Stimulated activated CD8-positive, alpha-beta memory T cell treated with anti-CD3 and anti-CD28 coated beads, Interleukin-7, amount 100 ng/mL, for 1 hour (primary cell): Measurements from ENCODE around the gene FBXL20.

Source experiments
- DNase-seq, 2 donors: peaks; one replicate each; pipeline ENCODE4 v3.0.0-alpha.2; 2020; ENCODE audit warnings: low read depth in 2 of 2

Gene FBXL20

GRCh38 chr17:39225959-39226683 is 175.3 kb downstream of the FBXL20 start:
- peak; percentile 19 to 38 for DNase-seq

- DNase-seq, result no peak
Observed at GRCh38 chr17:39225308-39225958, 176.0 kb downstream of the FBXL20 start, which contains the start of gene STAC2. Gene STAC2 (minus strand): TSS chr17:39225945. CDS start chr17:39225502, 443 bp downstream.

GRCh38 chr17:39224778-39225307 is 176.6 kb downstream of the FBXL20 start:
- no peak for DNase-seq

- DNase-seq, result no peak
Observed at GRCh38 chr17:39223907-39224777, 177.3 kb downstream of the FBXL20 start.

DNA sequence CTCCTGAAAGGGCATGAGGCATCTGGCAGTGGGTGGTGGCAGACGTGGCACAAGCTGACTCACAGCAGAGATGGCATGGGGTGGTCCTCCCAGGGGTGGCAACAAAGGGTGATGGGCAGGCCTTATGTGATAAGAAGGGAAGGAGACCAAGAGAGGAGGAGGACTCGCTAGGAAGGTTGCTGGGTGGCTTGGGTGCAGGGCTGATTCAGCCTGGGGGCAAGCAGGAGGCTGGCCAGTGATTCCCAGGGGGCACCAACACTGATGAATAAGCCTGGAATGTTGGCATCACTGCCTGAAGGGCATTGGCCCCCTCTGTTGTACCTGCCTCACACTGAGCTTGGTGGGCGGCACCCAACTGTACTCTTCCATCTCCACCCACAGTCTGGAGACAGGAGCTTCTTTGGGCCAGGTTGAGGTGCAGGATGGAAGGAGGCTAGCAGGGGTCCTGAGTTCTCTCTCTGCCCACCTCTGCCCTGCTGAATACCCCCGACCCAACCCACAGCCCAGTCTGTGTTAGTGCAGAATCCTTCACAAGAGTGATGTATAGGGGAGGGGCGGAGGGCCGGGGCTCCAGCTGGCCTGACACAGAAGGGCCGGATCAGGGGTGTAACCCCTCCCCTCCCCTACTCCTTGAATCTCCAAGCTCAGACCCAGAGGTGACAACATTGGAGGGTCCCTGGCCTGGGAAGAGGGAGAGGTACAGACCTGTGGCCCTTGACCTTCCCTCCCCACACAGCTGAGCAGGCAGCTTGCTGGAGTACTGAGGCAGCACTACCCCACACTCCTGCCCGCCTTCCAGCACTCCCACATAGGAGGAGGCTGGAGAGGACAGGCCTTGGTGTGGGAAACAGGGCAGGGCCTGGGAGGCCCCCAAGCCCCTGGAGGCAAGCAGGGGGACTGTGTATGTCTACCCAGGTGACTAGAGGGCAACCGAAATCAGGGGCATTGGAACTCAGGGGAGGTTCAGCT is 178.3 kb downstream of the FBXL20 start:
- DNase-seq, result no peak

DNA sequence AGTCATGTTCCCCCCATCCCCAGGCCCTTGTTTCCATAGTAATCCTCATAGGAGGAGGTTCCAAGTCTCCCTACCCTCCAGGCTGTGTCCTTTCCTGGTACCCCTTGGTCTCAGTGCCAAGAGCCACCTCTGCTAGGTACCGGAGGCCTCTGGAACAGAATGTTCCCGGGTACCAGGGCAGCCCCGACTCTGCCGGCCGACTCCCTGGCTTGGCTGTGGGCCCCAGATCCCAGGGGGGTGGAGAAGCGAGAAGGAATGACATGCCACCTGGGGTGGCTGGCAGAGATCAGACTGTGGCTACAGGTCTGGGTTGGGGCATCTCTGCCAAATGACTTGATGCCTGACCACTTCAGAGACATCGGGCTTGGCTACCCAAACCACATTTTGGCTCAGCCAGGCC is 179.3 kb downstream of the FBXL20 start:
- no peak for DNase-seq

- DNase-seq, result no peak
Observed at GRCh38 chr17:39221572-39221971, 179.9 kb downstream of the FBXL20 start.

DNA sequence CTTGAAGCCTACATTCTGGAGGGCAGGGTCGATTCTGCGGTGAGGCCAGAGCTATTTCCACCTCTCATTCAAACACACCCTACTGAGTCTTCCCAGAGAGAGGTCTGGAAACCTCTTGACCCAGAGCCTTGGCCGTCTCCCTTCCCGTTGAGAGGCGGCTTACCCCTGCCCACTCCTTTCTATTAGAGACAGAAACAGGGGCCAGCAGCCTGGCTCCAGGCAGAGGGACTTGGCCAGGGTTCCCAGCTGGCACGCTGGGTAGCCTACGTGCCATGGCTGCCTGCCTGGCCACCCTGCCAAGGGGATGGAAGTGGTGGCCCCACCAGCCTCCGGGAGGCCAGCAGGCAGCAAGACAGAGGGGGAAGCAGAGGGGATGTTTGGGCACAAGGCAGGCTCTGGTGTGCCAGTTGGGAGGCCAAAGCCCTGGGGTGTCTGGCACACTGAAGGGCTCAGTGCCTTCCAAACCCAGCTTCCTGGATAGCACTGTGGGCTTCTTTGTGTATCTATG is 181.7 kb downstream of the FBXL20 start:
- no peak for DNase-seq

GRCh38 chr17:39218906-39219305 is 182.5 kb downstream of the FBXL20 start:
- DNase-seq, result no peak

- DNase-seq, result no peak
Observed at GRCh38 chr17:39217734-39218369, 183.6 kb downstream of the FBXL20 start.

GRCh38 chr17:39213852-39214251 is 187.6 kb downstream of the FBXL20 start:
- DNase-seq, result no peak

- DNase-seq, result no peak
Observed at GRCh38 chr17:39212841-39213480, 188.5 kb downstream of the FBXL20 start.

DNA sequence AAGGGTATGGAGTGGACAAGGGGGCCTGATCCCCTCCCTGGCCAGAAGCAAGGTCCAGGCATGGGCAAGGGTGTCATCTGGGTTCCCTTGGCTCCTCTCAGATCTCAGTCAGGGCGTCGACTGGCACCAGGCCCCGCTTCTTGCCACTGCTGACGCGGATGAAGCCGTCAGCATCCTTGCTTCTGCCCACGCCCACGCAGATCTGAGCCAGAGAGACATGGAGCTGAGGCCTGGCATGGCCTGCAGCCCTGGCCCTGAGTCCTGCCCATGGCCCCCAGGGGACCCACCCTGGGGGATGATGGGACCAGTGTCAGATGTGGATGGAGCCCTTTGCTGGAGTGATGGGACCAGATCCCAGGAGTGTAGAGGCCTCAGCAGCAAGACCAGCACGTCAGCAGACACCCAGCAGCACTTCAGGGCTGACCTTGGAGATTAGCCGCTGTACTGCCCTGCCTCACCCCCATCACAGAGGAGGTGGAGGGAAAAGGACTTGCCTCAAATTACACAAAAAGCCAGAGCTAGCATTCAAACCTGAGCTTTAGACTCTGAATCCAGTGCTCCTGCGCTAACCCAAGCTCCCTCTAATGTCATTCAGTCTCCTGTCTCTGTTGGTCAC is 189.1 kb downstream of the FBXL20 start:
- no peak for DNase-seq

GRCh38 chr17:39210093-39210434 is 191.4 kb downstream of the FBXL20 start:
- DNase-seq, result no peak

DNA sequence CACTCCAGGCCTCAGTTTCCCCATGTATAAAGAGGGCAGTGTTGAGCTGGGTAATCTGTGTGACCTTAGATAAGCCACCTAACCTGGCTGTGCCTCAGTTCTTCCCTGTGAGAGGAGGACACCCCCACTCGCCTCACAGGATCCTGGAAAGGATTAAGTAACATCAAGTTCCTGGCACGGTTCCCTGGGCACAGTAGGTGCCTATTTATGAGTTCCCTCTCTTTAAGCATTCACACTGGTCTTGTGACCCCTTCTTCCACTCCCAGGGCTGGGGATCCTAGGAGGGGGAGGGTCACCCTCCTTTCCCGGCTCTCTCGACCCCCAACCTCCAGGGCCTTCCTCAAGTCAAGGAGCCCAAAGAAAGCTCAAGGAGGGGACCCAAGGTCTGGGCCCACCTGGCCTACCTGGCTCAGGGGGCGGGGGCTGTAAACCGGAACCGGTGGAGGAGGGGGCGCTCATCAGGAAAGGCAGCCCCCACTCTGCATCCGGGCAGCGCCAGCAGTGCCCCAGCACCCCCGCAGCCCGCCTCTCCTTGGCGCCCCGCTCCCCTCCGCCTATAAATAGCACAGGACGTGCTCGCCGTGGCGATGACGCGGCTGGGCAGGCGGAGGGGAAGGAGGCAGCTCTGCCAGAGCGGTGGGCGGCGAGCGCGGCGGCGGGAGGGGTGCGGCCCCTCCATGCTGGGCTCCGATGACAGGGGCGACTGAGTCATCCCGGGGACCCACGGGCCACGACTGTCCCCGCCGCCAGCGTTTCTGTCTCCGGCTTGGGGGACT is 191.9 kb downstream of the FBXL20 start:
- peak; percentile 35 to 42 for DNase-seq

DNA sequence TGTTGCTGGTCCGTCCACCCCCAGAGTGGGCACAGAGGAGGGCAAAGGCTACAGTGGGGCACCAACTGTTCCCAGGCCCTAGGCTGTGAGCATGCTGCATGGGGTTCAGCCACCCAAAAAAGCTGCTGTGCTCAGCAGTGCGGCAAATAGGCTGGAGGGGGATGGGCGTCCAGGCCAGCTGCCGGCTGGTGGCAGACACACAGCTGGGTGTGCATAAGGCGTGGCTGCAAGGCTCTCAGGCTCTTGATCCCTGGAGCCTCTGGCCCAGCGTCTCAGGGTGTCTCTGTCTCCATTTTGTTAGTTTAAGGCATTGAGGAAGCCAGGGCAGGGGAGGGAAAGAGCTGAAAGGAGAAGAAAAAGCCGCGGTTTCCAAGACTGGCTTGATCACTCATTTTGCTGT is 192.5 kb downstream of the FBXL20 start:
- DNase-seq, result no peak

DNA sequence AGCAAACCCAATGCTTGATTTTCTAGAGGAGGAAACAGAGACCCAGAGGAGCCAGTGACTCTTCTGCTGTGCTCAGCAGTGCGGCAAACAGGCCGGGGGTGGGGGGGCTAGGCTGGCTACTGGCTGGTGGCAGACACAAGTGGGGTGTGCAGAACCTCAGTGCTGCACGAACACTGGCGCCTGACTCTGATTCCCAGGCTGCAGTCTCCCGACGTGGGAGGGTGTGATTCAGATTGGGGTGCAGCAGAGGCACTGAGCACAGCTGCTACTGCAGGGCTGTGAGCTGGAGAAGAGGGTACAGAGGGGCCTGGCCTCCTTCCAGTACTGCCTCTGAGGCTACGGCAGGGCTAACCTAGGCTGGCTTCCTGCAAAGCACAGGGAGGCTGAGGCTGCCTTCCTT is 193.3 kb downstream of the FBXL20 start:
- no peak for DNase-seq

- no peak for DNase-seq
Observed at GRCh38 chr17:39205112-39205526, 196.3 kb downstream of the FBXL20 start.

- no peak for DNase-seq
Observed at GRCh38 chr17:39204245-39204644, 197.2 kb downstream of the FBXL20 start.
